ENCODE results near the gene GLCCI1.

DNA sequence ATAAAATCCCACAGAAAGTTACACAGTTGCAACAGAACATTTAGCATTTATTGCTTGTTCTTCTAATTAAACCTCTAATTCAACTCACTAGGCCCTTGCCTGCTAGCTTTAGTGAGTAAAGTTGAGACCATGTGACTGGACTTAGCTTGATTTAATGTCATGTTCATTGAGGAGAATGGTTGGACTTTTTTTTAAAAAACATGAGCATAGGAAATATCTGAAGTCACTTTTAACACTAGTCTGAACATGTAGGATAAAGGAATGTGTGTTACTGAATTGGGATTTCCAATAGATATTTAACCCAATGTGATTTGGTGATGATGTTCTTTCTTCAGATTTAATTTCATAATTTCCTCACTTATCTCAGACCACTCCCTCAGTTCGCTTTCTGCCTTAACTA, 24.6 kb upstream of the GLCCI1 start:
- TF ChIP-seq, protein P1, sequence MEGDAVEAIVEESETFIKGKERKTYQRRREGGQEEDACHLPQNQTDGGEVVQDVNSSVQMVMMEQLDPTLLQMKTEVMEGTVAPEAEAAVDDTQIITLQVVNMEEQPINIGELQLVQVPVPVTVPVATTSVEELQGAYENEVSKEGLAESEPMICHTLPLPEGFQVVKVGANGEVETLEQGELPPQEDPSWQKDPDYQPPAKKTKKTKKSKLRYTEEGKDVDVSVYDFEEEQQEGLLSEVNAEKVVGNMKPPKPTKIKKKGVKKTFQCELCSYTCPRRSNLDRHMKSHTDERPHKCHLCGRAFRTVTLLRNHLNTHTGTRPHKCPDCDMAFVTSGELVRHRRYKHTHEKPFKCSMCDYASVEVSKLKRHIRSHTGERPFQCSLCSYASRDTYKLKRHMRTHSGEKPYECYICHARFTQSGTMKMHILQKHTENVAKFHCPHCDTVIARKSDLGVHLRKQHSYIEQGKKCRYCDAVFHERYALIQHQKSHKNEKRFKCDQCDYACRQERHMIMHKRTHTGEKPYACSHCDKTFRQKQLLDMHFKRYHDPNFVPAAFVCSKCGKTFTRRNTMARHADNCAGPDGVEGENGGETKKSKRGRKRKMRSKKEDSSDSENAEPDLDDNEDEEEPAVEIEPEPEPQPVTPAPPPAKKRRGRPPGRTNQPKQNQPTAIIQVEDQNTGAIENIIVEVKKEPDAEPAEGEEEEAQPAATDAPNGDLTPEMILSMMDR (IDR thresholded peaks at IDR 0.05; ENCODE audit: low read depth, low read length, missing input control), result no peak
- no peak for TF ChIP-seq RAD21 (IDR thresholded peaks at IDR 0.05)
- TF ChIP-seq ZBTB33 (IDR thresholded peaks at IDR 0.05), result no peak
- TF ChIP-seq, protein P2, sequence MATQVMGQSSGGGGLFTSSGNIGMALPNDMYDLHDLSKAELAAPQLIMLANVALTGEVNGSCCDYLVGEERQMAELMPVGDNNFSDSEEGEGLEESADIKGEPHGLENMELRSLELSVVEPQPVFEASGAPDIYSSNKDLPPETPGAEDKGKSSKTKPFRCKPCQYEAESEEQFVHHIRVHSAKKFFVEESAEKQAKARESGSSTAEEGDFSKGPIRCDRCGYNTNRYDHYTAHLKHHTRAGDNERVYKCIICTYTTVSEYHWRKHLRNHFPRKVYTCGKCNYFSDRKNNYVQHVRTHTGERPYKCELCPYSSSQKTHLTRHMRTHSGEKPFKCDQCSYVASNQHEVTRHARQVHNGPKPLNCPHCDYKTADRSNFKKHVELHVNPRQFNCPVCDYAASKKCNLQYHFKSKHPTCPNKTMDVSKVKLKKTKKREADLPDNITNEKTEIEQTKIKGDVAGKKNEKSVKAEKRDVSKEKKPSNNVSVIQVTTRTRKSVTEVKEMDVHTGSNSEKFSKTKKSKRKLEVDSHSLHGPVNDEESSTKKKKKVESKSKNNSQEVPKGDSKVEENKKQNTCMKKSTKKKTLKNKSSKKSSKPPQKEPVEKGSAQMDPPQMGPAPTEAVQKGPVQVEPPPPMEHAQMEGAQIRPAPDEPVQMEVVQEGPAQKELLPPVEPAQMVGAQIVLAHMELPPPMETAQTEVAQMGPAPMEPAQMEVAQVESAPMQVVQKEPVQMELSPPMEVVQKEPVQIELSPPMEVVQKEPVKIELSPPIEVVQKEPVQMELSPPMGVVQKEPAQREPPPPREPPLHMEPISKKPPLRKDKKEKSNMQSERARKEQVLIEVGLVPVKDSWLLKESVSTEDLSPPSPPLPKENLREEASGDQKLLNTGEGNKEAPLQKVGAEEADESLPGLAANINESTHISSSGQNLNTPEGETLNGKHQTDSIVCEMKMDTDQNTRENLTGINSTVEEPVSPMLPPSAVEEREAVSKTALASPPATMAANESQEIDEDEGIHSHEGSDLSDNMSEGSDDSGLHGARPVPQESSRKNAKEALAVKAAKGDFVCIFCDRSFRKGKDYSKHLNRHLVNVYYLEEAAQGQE (IDR thresholded peaks at IDR 0.05), result no peak
- no peak for TF ChIP-seq YY1 (IDR thresholded peaks at IDR 0.05)
- no peak for TF ChIP-seq MAX (IDR thresholded peaks at IDR 0.05)
- no peak for TF ChIP-seq SP1 (IDR thresholded peaks at IDR 0.05)

Measured in liver (tissue), 3 donors.